Measurements from ENCODE around the gene BAHD1. TPM values are rescaled to one million over a fixed set of nuclear protein-coding genes. Genes with fewer than 3 reads are reported as not detected.

BAHD1 gene
- polyA plus RNA-seq, 1 of the 3 experiments (the other 2 are of a cell fraction): 5.5 TPM

- H3K9me2 ChIP-seq: no peaks in the 10 kb centered on the region
- peaks cover 10% of the 10 kb centered on the region for H4K20me1 ChIP-seq (ENCODE audit: insufficient read depth)
- H3F3A ChIP-seq (replicated peaks; ENCODE audit: insufficient read depth): no peaks in the 10 kb centered on the region
- peaks cover 6 to 36% of the 10 kb centered on the region in 2 experiments; a peak in 3 of 4 replicates for H3K4me1 ChIP-seq (ENCODE audit: control insufficient read depth in 1 of 2, insufficient read depth in 2 of 2, low read depth in 1 of 2, low read length in 1 of 2)
- no peak overlapping the region for H2AFZ ChIP-seq (ENCODE audit: low read depth)
- no peaks in the 10 kb centered on the region for H3K9me3 ChIP-seq
- H3K4me2 ChIP-seq: no peak overlapping the region
- WGBS (ENCODE audit: low lambda C conversion rate): 89% methylated on average over 14 of the region's 21 CpGs
- POLR2A ChIA-PET: no interaction called here
- H3K36me3 ChIP-seq (replicated peaks in 1 of 2; ENCODE audit: control insufficient read depth in 1 of 2, insufficient read depth in 2 of 2, low read length in 1 of 2): no peaks in the 10 kb centered on the region
- no peak overlapping the region for H3K4me3 ChIP-seq (ENCODE audit: low read depth in 2 of 2, low read length in 1 of 2)
- CTCF ChIA-PET: interaction anchor here (1.0 to 1.7 kb wide), 3 partner anchors 12 to 84 kb away, joined by 3 to 10 read pairs (median 5); no protein-coding TSS in a partner anchor
- H3K9ac ChIP-seq: no peak overlapping the region
- DNase-seq: no peak
- TF ChIP-seq JUND (IDR thresholded peaks at IDR 0.05) (no peak), ZBTB33 (IDR thresholded peaks at IDR 0.05; ENCODE audit: borderline replicate concordance, low read depth) (no peak), IRF3 (IDR thresholded peaks at IDR 0.05; ENCODE audit: low read depth, low read length) (no peak), MEF2A (IDR thresholded peaks at IDR 0.05; ENCODE audit: borderline replicate concordance, low read depth) (no peak), SMC3 (IDR thresholded peaks at IDR 0.05; ENCODE audit: low read depth, low read length) (no peak), NFIC (IDR thresholded peaks at IDR 0.05; ENCODE audit: borderline replicate concordance) (no peak), GABPA (IDR thresholded peaks at IDR 0.05; ENCODE audit: low read depth) (no peak), REST (IDR thresholded peaks at IDR 0.05; ENCODE audit: low read depth, low read length) (no peak), POLR2AphosphoS5 (IDR thresholded peaks at IDR 0.05; ENCODE audit: low read depth, low read length) (no peak), TCF12 (IDR thresholded peaks at IDR 0.05) (no peak), ELF1 (IDR thresholded peaks at IDR 0.05) (no peak)
- no peak overlapping the region for H3K27ac ChIP-seq (ENCODE audit: low read depth in 2 of 2, low read length in 1 of 2)
- H3K79me2 ChIP-seq (ENCODE audit: insufficient read depth): peaks cover 11% of the 10 kb centered on the region
- H3K27me3 ChIP-seq (ENCODE audit: insufficient read depth): no peaks in the 10 kb centered on the region; the same call in none of the 2 replicates
Measured at GRCh38 chr15:40437752-40438687, 2.7 kb upstream of the BAHD1 start.
